Gastroesophageal sphincter (tissue), 4 donors: ENCODE measurements around the gene MVB12B. TPM values are rescaled to one million over a fixed set of nuclear protein-coding genes. Genes with fewer than 3 reads are reported as not detected.

Experiments
- ATAC-seq: fragments of 150-250 bp; one replicate; pipeline ENCODE4 v1.9.1; 2016; ENCODE audit warnings: mild to moderate bottlenecking, moderate library complexity
- H3K27ac ChIP-seq, 4 donors: fragments of 200-600 bp; sonication (generic) in 3 of 4; 1 replicate in 3 of 4; 2 replicates in 1 of 4; pipeline ENCODE4 v1.5.1; 2016 to 2019
- H3K27me3 ChIP-seq: fragments of 200-600 bp; sonication (generic); one replicate; pipeline ENCODE4 v1.5.1; 2019
- H3K36me3 ChIP-seq, 2 donors: fragments of 200-600 bp; sonication (generic); one replicate each; pipeline ENCODE4 v1.5.1; 2019; ENCODE audit warnings: control low read depth in 1 of 2
- H3K4me1 ChIP-seq, 3 donors: fragments of 200-600 bp; sonication (generic); 1 replicate in 2 of 3; 2 replicates in 1 of 3; pipeline ENCODE4 v1.5.1; 2016 to 2019; ENCODE audit warnings: control low read depth in 2 of 3
- H3K4me3 ChIP-seq, 2 donors: fragments of 200-600 bp; sonication (generic); one replicate each; pipeline ENCODE4 v1.5.1; 2019; ENCODE audit warnings: mild to moderate bottlenecking in 1 of 2, moderate library complexity in 1 of 2
- H3K9me3 ChIP-seq, 3 donors: fragments of 200-600 bp; sonication (generic); one replicate each; pipeline ENCODE4 v1.5.1; 2017 to 2019; ENCODE audit warnings: control low read depth in 2 of 3
- CTCF ChIP-seq, 4 experiments: fragments of 200-600 bp in 2 of 4; fragments of 450-650 bp in 2 of 4; sonication (generic) in 1 of 4; IDR thresholded peaks; one replicate each; pipeline ENCODE4 v1.5.1; 2017 to 2019; ENCODE audit warnings: antibody characterized with exemption in 4 of 4, mild to moderate bottlenecking in 2 of 4, moderate library complexity in 2 of 4
- EP300 ChIP-seq: sonication (generic); formaldehyde crosslinking; IDR thresholded peaks from one replicate; pipeline ENCODE4 v1.6.1; 2017; ENCODE audit warnings: antibody characterized with exemption, mild to moderate bottlenecking
- POLR2A ChIP-seq, 2 donors: fragments of 450-650 bp; IDR thresholded peaks; one replicate each; pipeline ENCODE4 v1.6.1; 2017; ENCODE audit warnings: antibody characterized with exemption in 2 of 2, mild to moderate bottlenecking in 2 of 2, moderate library complexity in 1 of 2
- POLR2AphosphoS5 ChIP-seq: sonication (generic); formaldehyde crosslinking; IDR thresholded peaks from one replicate; pipeline ENCODE4 v1.6.1; 2017; ENCODE audit warnings: antibody characterized with exemption
- WGBS, 2 donors: methylation state at CpG; one replicate each; pipeline ENCODE4 v1.1.5; 2018; ENCODE audit warnings: low coverage in 1 of 2; 5-methylcytosine and 5-hydroxymethylcytosine counted together
- total RNA-seq, 4 donors: library from RNA; depleted of rRNA; stranded (reverse); fragments of >200 nt; gene quantifications; one replicate each; pipeline ENCODE4 v1.1.0, GENCODE V29; 2016

The MVB12B gene
- total RNA-seq, 4 donors from 2014 or later, result 12.0 to 25.2 (median 15.9) TPM

GRCh38 chr9:126483468-126484073 is 156.9 kb downstream of the MVB12B start:
- peaks cover 0 to 79% of the 10 kb centered on the region in 2 donors for H3K36me3 ChIP-seq
- H3K4me3 ChIP-seq, result no peak overlapping the region
- H3K9me3 ChIP-seq, result no peaks in the 10 kb centered on the region
- H3K27ac ChIP-seq, result no peak overlapping the region
- no peaks in the 10 kb centered on the region for H3K27me3 ChIP-seq
- WGBS, 2 donors, result 83% methylated on average over 2 of the region's 13 CpGs; no CpG with 5 or more reads in 1 of the 2 donors
- H3K4me1 ChIP-seq, result peaks cover 0 to 12% (median 4%) of the 10 kb centered on the region in 3 donors
- no peak for TF ChIP-seq POLR2A (IDR thresholded peaks at IDR 0.05)
- TF ChIP-seq POLR2AphosphoS5, result no peak
- no peak for TF ChIP-seq EP300
- TF ChIP-seq CTCF (IDR thresholded peaks at IDR 0.05), result no peak
- ATAC-seq, result no peak

GRCh38 chr9:126485662-126486061 is 159.0 kb downstream of the MVB12B start:
- peaks cover 0 to 12% (median 4%) of the 10 kb centered on the region in 3 donors for H3K4me1 ChIP-seq
- H3K27ac ChIP-seq, result no peak overlapping the region
- H3K27me3 ChIP-seq, result no peaks in the 10 kb centered on the region
- H3K36me3 ChIP-seq, result peaks cover 0 to 58% of the 10 kb centered on the region in 2 donors
- 94 to 98% methylated on average over 2 to 6 of the region's 6 CpGs for WGBS, 2 donors
- TF ChIP-seq CTCF (IDR thresholded peaks at IDR 0.05) (no peak), POLR2AphosphoS5 (no peak), POLR2A (IDR thresholded peaks at IDR 0.05) (no peak), EP300 (no peak)
- ATAC-seq, result no peak
- H3K9me3 ChIP-seq, result no peaks in the 10 kb centered on the region
- no peak overlapping the region for H3K4me3 ChIP-seq

- Histone ChIP-seq H3K27me3 (no peaks in the 10 kb centered on the region), H3K4me3 (no peak overlapping the region), H3K27ac (no peak overlapping the region), H3K4me1 (peaks cover 0 to 17% (median 4%) of the 10 kb centered on the region in 3 donors), H3K9me3 (no peaks in the 10 kb centered on the region), H3K36me3 (peaks cover 0 to 52% of the 10 kb centered on the region in 2 donors)
- no peak for ATAC-seq
- no peak for TF ChIP-seq POLR2A (IDR thresholded peaks at IDR 0.05)
- no peak for TF ChIP-seq POLR2AphosphoS5
- TF ChIP-seq EP300, result no peak
- no peak for TF ChIP-seq CTCF (IDR thresholded peaks at IDR 0.05)
- 100% methylated on average over 1 of the region's 11 CpGs; no CpG with 5 or more reads in 1 of the 2 donors for WGBS, 2 donors
These were observed 159.6 kb downstream of the MVB12B start for GRCh38 chr9:126486276-126486675.

GRCh38 chr9:126487856-126488255 is 161.2 kb downstream of the MVB12B start:
- TF ChIP-seq EP300 (no peak), POLR2A (IDR thresholded peaks at IDR 0.05) (no peak), CTCF (IDR thresholded peaks at IDR 0.05) (no peak), POLR2AphosphoS5 (no peak)
- H3K27ac ChIP-seq, result no peak overlapping the region
- 83 to 87% methylated on average over 8 to 9 of the region's 12 CpGs for WGBS, 2 donors

GRCh38 chr9:126488310-126488709 is 161.7 kb downstream of the MVB12B start:
- TF ChIP-seq CTCF (IDR thresholded peaks at IDR 0.05) (no peak), POLR2A (IDR thresholded peaks at IDR 0.05) (no peak), POLR2AphosphoS5 (no peak), EP300 (no peak)
- peaks cover 0 to 38% of the 10 kb centered on the region in 2 donors for H3K36me3 ChIP-seq
- H3K4me3 ChIP-seq, result no peak overlapping the region
- WGBS, 2 donors, result 60 to 78% methylated on average over 1 to 5 of the region's 8 CpGs
- no peak overlapping the region for H3K27ac ChIP-seq
- peak; percentile 69 for ATAC-seq
- H3K9me3 ChIP-seq, result no peaks in the 10 kb centered on the region
- peaks cover 0 to 5% (median 0%) of the 10 kb centered on the region in 3 donors for H3K4me1 ChIP-seq
- no peaks in the 10 kb centered on the region for H3K27me3 ChIP-seq

More at GRCh38 chr9:126487856-126488255, 161.2 kb downstream of the MVB12B start:
- Histone ChIP-seq H3K4me1 (peaks cover 0 to 5% (median 0%) of the 10 kb centered on the region in 3 donors), H3K27me3 (no peaks in the 10 kb centered on the region), H3K36me3 (peaks cover 0 to 42% of the 10 kb centered on the region in 2 donors), H3K9me3 (no peaks in the 10 kb centered on the region), H3K4me3 (no peak overlapping the region)
- no peak for ATAC-seq
